ENCODE results near the gene GAS6.

GAS6 gene

GRCh38 chr13:113817860-113818691 lies 45.8 kb downstream of the GAS6 start:
- DNase-seq, result no peak

GRCh38 chr13:113816946-113817859 lies 46.7 kb downstream of the GAS6 start:
- peak; percentile 87 for DNase-seq

GRCh38 chr13:113816254-113816929 lies 47.5 kb downstream of the GAS6 start:
- DNase-seq, result no peak

- no peak for DNase-seq
Observed at GRCh38 chr13:113815151-113816058, 48.5 kb downstream of the GAS6 start.

- no peak for DNase-seq
Observed at GRCh38 chr13:113814435-113814821, 49.4 kb downstream of the GAS6 start.

GRCh38 chr13:113813749-113814434 lies 50.0 kb downstream of the GAS6 start:
- DNase-seq, result no peak

GRCh38 chr13:113813070-113813748 lies 50.7 kb downstream of the GAS6 start:
- no peak for DNase-seq

- no peak for DNase-seq
Observed at GRCh38 chr13:113812178-113813040, 51.5 kb downstream of the GAS6 start.

- no peak for DNase-seq
Observed at GRCh38 chr13:113811081-113811928, 52.6 kb downstream of the GAS6 start.

GRCh38 chr13:113810640-113811039 lies 53.2 kb downstream of the GAS6 start:
- no peak for DNase-seq

GRCh38 chr13:113809934-113810333 lies 53.9 kb downstream of the GAS6 start:
- no peak for DNase-seq

- DNase-seq, result no peak
Observed at GRCh38 chr13:113808058-113808834, 55.6 kb downstream of the GAS6 start.

- DNase-seq, result no peak
Observed at GRCh38 chr13:113806526-113806925, 57.4 kb downstream of the GAS6 start.

GRCh38 chr13:113806104-113806471 lies 57.8 kb downstream of the GAS6 start:
- DNase-seq, result no peak

- no peak for DNase-seq
Observed at GRCh38 chr13:113805431-113806103, 58.3 kb downstream of the GAS6 start.

- no peak for DNase-seq
Observed at GRCh38 chr13:113804703-113805430, 59.0 kb downstream of the GAS6 start.
